Measurements from ENCODE around the gene RIPOR3.

RIPOR3 gene

DNA sequence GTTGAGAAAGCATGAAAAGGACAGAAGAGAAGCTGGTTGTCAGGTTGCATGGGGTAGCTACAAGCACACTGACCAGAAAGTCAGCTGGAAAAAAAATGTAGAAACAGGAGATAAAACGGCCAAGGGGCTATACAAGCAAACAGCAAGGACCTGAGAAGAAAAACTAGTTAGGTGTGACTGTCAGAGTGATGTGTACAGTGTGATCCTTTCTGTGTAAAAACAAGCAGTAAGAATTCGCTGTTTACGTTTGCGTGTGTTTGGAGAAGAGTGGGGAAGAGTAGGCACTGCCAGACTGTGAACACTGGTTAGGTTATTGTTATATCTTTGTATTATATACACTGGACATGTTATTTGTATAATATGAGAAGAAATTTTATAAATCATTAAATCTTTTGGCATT lies 153.1 kb downstream of the RIPOR3 start:
- Histone ChIP-seq H3K4me3 (ENCODE audit: low read length) (no peak overlapping the region), H3K4me1 (ENCODE audit: control insufficient read depth, low read depth, low read length) (no peaks in the 10 kb centered on the region), H3K27ac (ENCODE audit: low read length) (no peak overlapping the region), H3K27me3 (ENCODE audit: control insufficient read depth, insufficient read depth, low read length) (no peaks in the 10 kb centered on the region), H3K9me3 (ENCODE audit: control insufficient read depth, low read depth, low read length) (no peaks in the 10 kb centered on the region), H3K9ac (ENCODE audit: low read length) (no peak overlapping the region), H3K36me3 (ENCODE audit: control insufficient read depth, low read depth, low read length) (no peaks in the 10 kb centered on the region)

DNA sequence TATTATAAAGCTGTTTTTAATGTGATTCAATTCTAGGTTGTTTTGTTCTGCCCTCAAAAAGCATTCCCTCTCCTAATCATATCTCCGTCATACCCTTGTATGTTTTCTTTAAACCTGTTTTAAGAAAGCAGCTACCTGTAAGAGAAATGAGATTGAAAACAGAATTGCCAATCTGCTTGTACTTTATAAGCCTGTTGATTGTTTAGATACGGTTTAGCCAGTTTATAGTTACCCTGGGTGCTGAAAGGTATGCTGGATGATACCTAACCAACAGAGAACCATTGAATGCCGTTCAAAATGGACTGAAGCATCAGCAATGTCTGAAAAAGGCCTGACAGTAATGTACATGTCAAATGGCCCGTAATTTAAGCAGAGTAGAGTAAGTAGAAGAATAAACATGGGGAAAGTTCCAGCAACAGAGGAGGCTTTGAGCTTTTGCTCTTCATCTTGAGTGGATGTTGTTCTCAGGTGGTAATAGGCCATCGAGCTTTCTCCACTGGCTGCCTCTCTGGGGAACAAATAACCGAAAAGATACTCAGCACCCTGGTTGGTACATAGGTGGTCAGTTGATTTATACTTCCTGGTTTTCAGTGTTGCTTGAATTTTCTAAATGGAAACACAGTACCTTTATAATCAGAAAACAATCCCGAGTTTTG lies 153.7 kb downstream of the RIPOR3 start:
- Histone ChIP-seq H3K9me3 (ENCODE audit: control insufficient read depth, low read depth, low read length) (no peaks in the 10 kb centered on the region), H3K27me3 (ENCODE audit: control insufficient read depth, insufficient read depth, low read length) (no peaks in the 10 kb centered on the region), H3K4me1 (ENCODE audit: control insufficient read depth, low read depth, low read length) (no peaks in the 10 kb centered on the region), H3K36me3 (ENCODE audit: control insufficient read depth, low read depth, low read length) (no peaks in the 10 kb centered on the region), H3K4me3 (ENCODE audit: low read length) (no peak overlapping the region), H3K9ac (ENCODE audit: low read length) (no peak overlapping the region), H3K27ac (ENCODE audit: low read length) (no peak overlapping the region)

DNA sequence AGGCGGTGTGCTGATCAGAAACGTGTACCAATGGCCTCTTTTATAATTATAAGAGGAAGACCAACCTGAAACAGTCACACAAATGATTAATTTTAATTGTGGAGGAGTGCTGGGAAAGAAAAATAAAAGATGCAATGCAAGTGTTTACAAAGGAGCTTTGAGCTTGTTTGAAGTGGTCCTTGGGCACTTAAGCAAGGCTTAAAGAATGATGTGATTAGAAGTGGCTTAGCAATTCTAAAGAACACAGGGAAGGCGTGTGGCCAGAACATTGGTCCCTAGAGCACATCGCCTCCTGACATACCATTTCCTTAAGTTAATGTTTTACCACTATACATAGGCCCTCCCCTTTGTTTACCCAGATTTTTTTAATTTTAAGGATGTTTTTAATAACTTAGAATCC lies 155.0 kb downstream of the RIPOR3 start:
- H3K9me3 ChIP-seq (ENCODE audit: control insufficient read depth, low read depth, low read length) = no peaks in the 10 kb centered on the region
- no peaks in the 10 kb centered on the region for H3K4me1 ChIP-seq (ENCODE audit: control insufficient read depth, low read depth, low read length)
- no peaks in the 10 kb centered on the region for H3K36me3 ChIP-seq (ENCODE audit: control insufficient read depth, low read depth, low read length)
- no peak overlapping the region for H3K27ac ChIP-seq (ENCODE audit: low read length)
- no peaks in the 10 kb centered on the region for H3K27me3 ChIP-seq (ENCODE audit: control insufficient read depth, insufficient read depth, low read length)
- no peak overlapping the region for H3K9ac ChIP-seq (ENCODE audit: low read length)
- no peak overlapping the region for H3K4me3 ChIP-seq (ENCODE audit: low read length)

Measured in iPS-18a (cell line).